PC-3 (cell line): ENCODE data around the gene PTCD1. TPM values are rescaled to one million over a fixed set of nuclear protein-coding genes. Genes with fewer than 3 reads are reported as not detected.
A peak's percentile ranks its signal among the peaks of the same experiment; 100 is the strongest.

Experiments used
- ATAC-seq: fragments of 200-7000 bp; cut with Tn5 transposase; 2 replicates; pipeline ENCODE4 v1.9.1; 2020; ENCODE audit warnings: mild to moderate bottlenecking, moderate library complexity
- BruUV-seq: library from RNA; stranded (reverse); fragments of 400-500 nt; replicated peaks from 2 replicates; lab custom pipeline; 2021; lab: Mats Ljungman, UMichigan
- CTCF ChIA-PET: fragments of 300-600 bp; sonication (Branson Sonifier 250); formaldehyde crosslinking; loops from one replicate; lab custom pipeline; 2022; ENCODE audit warnings: antibody characterized with exemption; lab: Charles Lee
- POLR2A ChIA-PET: fragments of 300-600 bp; sonication (Branson Sonifier 250); formaldehyde crosslinking; loops from one replicate; lab custom pipeline; 2022; ENCODE audit warnings: antibody characterized with exemption; ENCODE audit not compliant: unreplicated experiment; lab: Charles Lee
- DNase-seq: peaks from one replicate; pipeline ENCODE4 v3.0.0-alpha.2; 2015
- H2AFZ ChIP-seq: fragments of 300-600 bp; sonication (generic); 2 replicates; pipeline ENCODE4 v1.6.0; 2016; ENCODE audit warnings: antibody characterized with exemption, low read length
- H3F3A ChIP-seq: fragments of 300-600 bp; sonication (generic); one replicate; pipeline ENCODE4 v1.6.0; 2017; ENCODE audit warnings: antibody characterized with exemption, low read length, control low read depth, mild to moderate bottlenecking; ENCODE audit not compliant: unreplicated experiment
- H3K27ac ChIP-seq: fragments of 300-600 bp; sonication (generic); 2 replicates; pipeline ENCODE4 v1.5.1; 2016; ENCODE audit warnings: mild to moderate bottlenecking, low read length
- H3K27me3 ChIP-seq: fragments of 300-600 bp; sonication (generic); 2 replicates; pipeline ENCODE4 v1.6.1; 2016; ENCODE audit warnings: low read length, mixed read lengths
- H3K36me3 ChIP-seq: fragments of 300-600 bp; sonication (generic); 2 replicates; pipeline ENCODE4 v1.6.1; 2016; ENCODE audit warnings: low read depth, mixed run types, low read length, mixed read lengths
- H3K4me1 ChIP-seq: fragments of 300-600 bp; sonication (generic); 2 replicates; pipeline ENCODE4 v1.5.1; 2016; ENCODE audit warnings: low read length; ENCODE audit not compliant: insufficient read depth
- H3K4me2 ChIP-seq: fragments of 300-600 bp; sonication (generic); 2 replicates; pipeline ENCODE4 v1.6.0; 2016; ENCODE audit warnings: low read length
- H3K4me3 ChIP-seq: fragments of 300-600 bp; sonication (generic); 2 replicates; pipeline ENCODE4 v1.5.1; 2016; ENCODE audit warnings: mild to moderate bottlenecking, low read length, mixed read lengths
- H3K79me2 ChIP-seq: fragments of 300-600 bp; sonication (generic); 2 replicates; pipeline ENCODE4 v1.6.1; 2017; ENCODE audit warnings: low read length, mixed read lengths
- H3K9ac ChIP-seq: fragments of 300-600 bp; sonication (generic); 2 replicates; pipeline ENCODE4 v1.6.0; 2016; ENCODE audit warnings: mild to moderate bottlenecking, low read length
- H3K9me2 ChIP-seq: fragments of 300-600 bp; sonication (generic); replicated peaks from 2 replicates; pipeline ENCODE4 v1.6.1; 2016; ENCODE audit warnings: mixed run types, low read length, mixed read lengths
- H3K9me3 ChIP-seq: fragments of 300-600 bp; sonication (generic); 2 replicates; pipeline ENCODE4 v1.6.1; 2016; ENCODE audit warnings: low read length, mixed read lengths
- H4K20me1 ChIP-seq: fragments of 300-600 bp; sonication (generic); 2 replicates; pipeline ENCODE4 v1.6.1; 2016; ENCODE audit warnings: low read length, mixed read lengths
- EZH2 ChIP-seq: fragments of 300-600 bp; sonication (generic); IDR thresholded peaks from one replicate; pipeline ENCODE4 v1.6.1; 2017; ENCODE audit warnings: antibody characterized with exemption, mild to moderate bottlenecking, low read length; ENCODE audit not compliant: unreplicated experiment
- EZH2phosphoT487 ChIP-seq: fragments of 300-600 bp; sonication (generic); IDR thresholded peaks from 2 replicates; pipeline ENCODE4 v1.6.1; 2018; ENCODE audit warnings: mild to moderate bottlenecking, antibody characterized with exemption, low read length, borderline replicate concordance
- intact Hi-C: fragments of 100-400 bp; cut with micrococcal nuclease; formaldehyde crosslinking; loops from 2 replicates; pipeline ENCODE4 v1.9.0; 2023
- total RNA-seq: library from RNA; depleted of rRNA; stranded (reverse); fragments of >200 nt; gene quantifications from 2 replicates; pipeline ENCODE4 v1.2.3, GENCODE V29; 2014; rRNA removed
- TF ChIP-seq, protein P1 (sequence below): fragments of 300-600 bp; sonication (generic); conservative IDR thresholded peaks from 2 replicates; pipeline ENCODE4 v1.5.1; 2017; ENCODE audit warnings: antibody characterized with exemption, low read depth, mild to moderate bottlenecking, low read length

PTCD1 gene
- total RNA-seq, 1 experiment from 2014 or later, result 10.4 TPM

DNA sequence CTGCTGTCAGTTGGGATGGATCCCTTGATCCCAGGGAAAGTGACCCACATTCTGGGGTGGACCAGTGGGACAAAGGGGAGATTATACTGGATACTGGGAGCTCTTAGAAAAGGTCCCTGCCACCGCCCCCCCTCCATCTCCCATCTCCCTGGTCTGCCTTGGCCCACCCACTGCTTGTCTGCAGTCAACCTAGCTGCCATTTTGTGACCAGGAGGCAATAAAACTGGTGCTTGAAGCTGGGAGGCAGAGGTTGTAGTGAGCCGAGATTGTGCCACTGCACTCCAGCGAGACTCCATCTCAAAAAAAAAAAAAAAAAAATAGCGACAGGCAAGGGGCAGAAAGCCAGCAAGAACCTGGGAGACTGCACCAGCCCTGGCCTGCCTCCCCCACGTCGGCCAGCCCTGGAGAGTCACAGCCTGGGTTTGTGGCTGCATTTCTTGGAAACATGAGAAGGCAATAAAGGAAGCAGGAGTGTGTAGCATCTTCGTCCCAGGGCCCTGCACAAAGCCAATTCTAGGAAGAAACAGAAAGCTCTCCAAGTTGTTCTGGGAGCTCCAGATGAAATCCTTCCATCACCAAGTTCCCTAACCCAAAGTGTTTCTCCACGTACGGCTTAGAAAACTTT, 68.7 kb downstream of the PTCD1 start:
- no TSS peak for BruUV-seq
- Histone ChIP-seq H3K9me3 (no peaks in the 10 kb centered on the region), H3K36me3 (peaks cover 16% of the 10 kb centered on the region), H3K27ac (no peak overlapping the region), H2AFZ (no peak overlapping the region), H3K27me3 (no peaks in the 10 kb centered on the region), H4K20me1 (no peaks in the 10 kb centered on the region), H3K9ac (no peak overlapping the region), H3K4me2 (no peak overlapping the region), H3K4me3 (no peak overlapping the region), H3K9me2 (no peaks in the 10 kb centered on the region), H3K79me2 (no peaks in the 10 kb centered on the region), H3F3A (no peaks in the 10 kb centered on the region), H3K4me1 (no peaks in the 10 kb centered on the region)
- ChIA-PET POLR2A (no interaction called here), CTCF (interaction anchor here (0.6 kb wide), 1 partner anchor 630 kb away, joined by 10 read pairs; no protein-coding TSS in a partner anchor)
- no peak for ATAC-seq
- intact Hi-C loops, result no loop called here
- no peak for DNase-seq
- no peak for TF ChIP-seq EZH2phosphoT487
- TF ChIP-seq, protein P1, sequence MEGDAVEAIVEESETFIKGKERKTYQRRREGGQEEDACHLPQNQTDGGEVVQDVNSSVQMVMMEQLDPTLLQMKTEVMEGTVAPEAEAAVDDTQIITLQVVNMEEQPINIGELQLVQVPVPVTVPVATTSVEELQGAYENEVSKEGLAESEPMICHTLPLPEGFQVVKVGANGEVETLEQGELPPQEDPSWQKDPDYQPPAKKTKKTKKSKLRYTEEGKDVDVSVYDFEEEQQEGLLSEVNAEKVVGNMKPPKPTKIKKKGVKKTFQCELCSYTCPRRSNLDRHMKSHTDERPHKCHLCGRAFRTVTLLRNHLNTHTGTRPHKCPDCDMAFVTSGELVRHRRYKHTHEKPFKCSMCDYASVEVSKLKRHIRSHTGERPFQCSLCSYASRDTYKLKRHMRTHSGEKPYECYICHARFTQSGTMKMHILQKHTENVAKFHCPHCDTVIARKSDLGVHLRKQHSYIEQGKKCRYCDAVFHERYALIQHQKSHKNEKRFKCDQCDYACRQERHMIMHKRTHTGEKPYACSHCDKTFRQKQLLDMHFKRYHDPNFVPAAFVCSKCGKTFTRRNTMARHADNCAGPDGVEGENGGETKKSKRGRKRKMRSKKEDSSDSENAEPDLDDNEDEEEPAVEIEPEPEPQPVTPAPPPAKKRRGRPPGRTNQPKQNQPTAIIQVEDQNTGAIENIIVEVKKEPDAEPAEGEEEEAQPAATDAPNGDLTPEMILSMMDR, result no peak
- TF ChIP-seq EZH2, result no peak

GRCh38 chr7:99368750-99369389, 69.7 kb downstream of the PTCD1 start:
- Histone ChIP-seq H3K4me1 (no peaks in the 10 kb centered on the region), H3K79me2 (no peaks in the 10 kb centered on the region), H3K36me3 (peaks cover 17% of the 10 kb centered on the region), H3K9me3 (no peaks in the 10 kb centered on the region), H3K9me2 (no peaks in the 10 kb centered on the region), H4K20me1 (no peaks in the 10 kb centered on the region), H3K4me2 (no peak overlapping the region), H3K4me3 (no peak overlapping the region), H3K9ac (no peak overlapping the region), H3K27me3 (no peaks in the 10 kb centered on the region), H2AFZ (no peak overlapping the region), H3F3A (no peaks in the 10 kb centered on the region), H3K27ac (no peak overlapping the region)
- DNase-seq, result no peak
- no peak for TF ChIP-seq EZH2phosphoT487
- no peak for TF ChIP-seq EZH2
- TF ChIP-seq, protein P1, result no peak
- BruUV-seq, result TSS peak; percentile 11
- ChIA-PET POLR2A (no interaction called here), CTCF (no interaction called here)
- intact Hi-C loops, result no loop called here
- peak; percentile 41 for ATAC-seq

Other genes with a start within 250 kb of the PTCD1 start
- gene KPNA7, start 230.7 kb downstream of the PTCD1 start, total RNA-seq, result 0.40 and 1.3 TPM in 2 replicates
- 2.8 and 4.7 TPM in 2 replicates for gene MYH16, start 166.0 kb downstream of the PTCD1 start, total RNA-seq
- 183 and 193 TPM in 2 replicates for gene ARPC1A, start 112.9 kb downstream of the PTCD1 start, total RNA-seq
- gene ARPC1B, start 64.1 kb downstream of the PTCD1 start, total RNA-seq, result 358 and 381 TPM in 2 replicates
- gene PDAP1, start 30.2 kb downstream of the PTCD1 start, total RNA-seq, result 58.6 and 84.7 TPM in 2 replicates
- 120 and 144 TPM in 2 replicates for gene BUD31, start 29.8 kb downstream of the PTCD1 start, total RNA-seq
- gene CPSF4, start 145 bp upstream of the PTCD1 start, total RNA-seq, result 49.5 and 65.3 TPM in 2 replicates
- 660 and 1,030 TPM in 2 replicates for gene ATP5MF, start 27.4 kb upstream of the PTCD1 start, total RNA-seq
- gene ZNF789, start 34.1 kb upstream of the PTCD1 start, total RNA-seq, result 6.6 and 8.3 TPM in 2 replicates
- 17.7 and 19.4 TPM in 2 replicates for gene ZNF394, start 61.5 kb upstream of the PTCD1 start, total RNA-seq
- 8.6 and 9.9 TPM in 2 replicates for gene ZKSCAN5, start 65.9 kb upstream of the PTCD1 start, total RNA-seq
- 2.2 and 3.8 TPM in 2 replicates for gene FAM200A, start 113.3 kb upstream of the PTCD1 start, total RNA-seq
- gene ZNF655, start 119.8 kb upstream of the PTCD1 start, total RNA-seq, result not detected in 2 replicates
- gene TMEM225B, start 159.5 kb upstream of the PTCD1 start, total RNA-seq, result not detected in 2 replicates
- gene ZSCAN25, start 178.1 kb upstream of the PTCD1 start, total RNA-seq, result 13.9 and 18.9 TPM in 2 replicates
- not detected in 2 replicates for gene CYP3A5, start 241.2 kb upstream of the PTCD1 start, total RNA-seq